ENCODE results near the gene NLN.

GRCh38 chr5:65818592-65818991 is 96.6 kb downstream of the NLN start:
- TF ChIP-seq CTCF (conservative IDR thresholded peaks at IDR 0.05; ENCODE audit: low read length) (no peak), EZH2phosphoT487 (IDR thresholded peaks at IDR 0.05; ENCODE audit: borderline replicate concordance) (no peak)
